Measurements from ENCODE around the gene CDH20. TPM values are rescaled to one million over a fixed set of nuclear protein-coding genes. Genes with fewer than 3 reads are reported as not detected.

The CDH20 gene
- polyA plus RNA-seq, 4 donors, result 1.6 to 4.2 (median 3.8) TPM

GRCh38 chr18:61502472-61502871, 169.2 kb downstream of the CDH20 start:
- DNase-seq (ENCODE audit: low read depth in 4 of 4, low spot score in 3 of 4), result peak; percentile 47 to 59 (median 53)

DNA sequence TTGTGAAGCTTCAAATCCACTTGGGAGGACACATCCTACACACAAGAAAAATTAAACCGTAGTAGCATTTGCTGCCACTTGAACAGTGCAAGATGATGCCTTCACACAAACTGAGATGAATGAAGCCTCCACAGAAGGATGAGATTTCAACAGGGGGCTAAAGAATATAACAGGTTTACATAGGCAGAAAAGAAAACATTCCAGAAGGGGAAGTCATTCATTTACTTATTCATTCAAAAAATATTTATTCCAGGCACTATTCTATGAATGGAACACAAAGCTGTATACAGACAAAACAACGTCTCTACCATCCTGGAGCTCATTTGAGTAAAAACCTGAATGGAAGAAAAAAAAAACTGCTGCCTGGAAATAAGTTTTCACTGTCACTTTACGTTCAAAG, 170.5 kb downstream of the CDH20 start:
- DNase-seq (ENCODE audit: low read depth in 4 of 4, low spot score in 3 of 4), result no peak

GRCh38 chr18:61528961-61529360, 195.7 kb downstream of the CDH20 start:
- peak in 2 of 4 donors; percentile 8 to 37 for DNase-seq (ENCODE audit: low read depth in 4 of 4, low spot score in 3 of 4)

DNA sequence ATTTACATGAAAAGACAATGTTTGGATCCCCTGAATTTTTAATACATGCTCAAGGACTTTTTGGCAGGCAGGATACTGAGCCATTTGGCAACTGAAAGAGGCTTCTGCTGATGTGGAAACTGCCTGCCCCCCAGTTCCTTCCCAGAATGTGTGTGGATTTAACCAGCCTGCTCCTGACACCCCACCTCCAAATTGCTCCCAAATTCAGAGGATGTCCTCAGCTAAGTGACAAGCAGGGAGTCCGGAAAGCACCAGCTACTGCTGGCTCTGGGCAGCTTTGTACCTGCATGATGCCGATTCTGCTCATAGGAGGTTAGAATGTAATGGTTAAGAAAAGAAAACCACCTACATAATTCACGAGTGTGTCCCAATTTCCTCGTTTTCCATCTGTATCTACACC, 197.5 kb downstream of the CDH20 start:
- no peak for DNase-seq (ENCODE audit: low read depth in 4 of 4, low spot score in 3 of 4)

DNA sequence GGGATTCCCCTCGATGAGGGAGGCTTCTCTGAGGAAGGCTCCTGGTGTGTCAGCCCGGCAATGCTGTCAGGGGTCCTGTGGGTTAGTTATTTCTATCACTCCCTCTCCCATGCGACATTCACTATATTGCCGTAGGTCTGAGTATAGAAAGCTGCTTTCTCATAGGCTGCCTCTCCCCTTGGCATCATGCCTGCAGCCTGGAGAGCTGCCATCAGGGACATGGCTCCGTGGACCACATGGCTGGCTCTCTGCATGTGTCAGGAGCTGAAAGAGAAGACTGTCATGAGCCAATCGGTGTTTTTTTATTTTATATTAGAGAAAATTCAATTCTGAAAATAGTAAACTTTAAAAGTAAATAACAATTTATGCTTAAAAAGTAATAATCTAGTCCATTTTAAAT, 198.0 kb downstream of the CDH20 start:
- DNase-seq (ENCODE audit: low read depth in 4 of 4, low spot score in 3 of 4), result no peak

GRCh38 chr18:61531891-61532290, 198.7 kb downstream of the CDH20 start:
- no peak for DNase-seq (ENCODE audit: low read depth in 4 of 4, low spot score in 3 of 4)

- no peak for DNase-seq (ENCODE audit: low read depth in 4 of 4, low spot score in 3 of 4)
Observed at GRCh38 chr18:61535401-61535800, 202.2 kb downstream of the CDH20 start.

DNA sequence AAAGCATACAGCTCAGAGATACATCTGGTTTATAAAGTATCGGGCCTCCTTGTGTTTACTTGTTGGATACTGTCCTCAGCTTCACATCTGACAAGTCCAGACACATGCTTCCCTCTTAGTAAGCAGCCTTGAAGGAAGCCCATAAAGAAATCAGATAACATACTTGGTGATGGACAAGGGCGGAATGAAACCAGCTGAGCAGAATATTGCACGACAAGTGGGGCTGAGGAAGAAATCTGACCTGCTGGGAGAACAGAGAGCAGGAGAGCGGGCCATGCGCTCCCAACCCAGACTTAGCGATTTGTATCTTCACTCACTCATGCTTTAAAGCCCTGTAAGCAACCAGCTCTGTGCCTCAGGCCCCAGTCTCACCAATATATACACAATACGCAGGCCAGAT, 208.4 kb downstream of the CDH20 start:
- no peak for DNase-seq (ENCODE audit: low read depth in 4 of 4, low spot score in 3 of 4)

DNA sequence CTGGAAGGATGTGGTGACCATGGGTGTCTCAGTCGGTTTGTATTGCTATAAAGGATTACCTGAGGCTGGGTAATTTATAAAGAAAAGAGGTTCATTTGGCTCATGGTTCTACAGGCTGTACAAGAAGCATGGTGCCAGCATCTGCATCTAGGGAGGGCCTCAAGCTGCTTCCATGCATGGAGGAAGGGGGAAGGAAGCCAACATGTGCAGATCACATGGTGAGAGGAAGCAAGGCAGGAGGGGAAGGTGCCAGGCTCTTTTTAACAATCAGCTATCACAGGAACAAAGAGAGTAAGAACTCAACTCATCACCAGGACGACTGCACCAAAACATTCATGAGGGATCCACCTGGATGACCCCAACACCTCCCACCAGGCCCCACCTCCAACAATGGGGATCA, 209.4 kb downstream of the CDH20 start:
- no peak for DNase-seq (ENCODE audit: low read depth in 4 of 4, low spot score in 3 of 4)

GRCh38 chr18:61543518-61543917, 210.3 kb downstream of the CDH20 start:
- DNase-seq (ENCODE audit: low read depth in 4 of 4, low spot score in 3 of 4), result no peak

DNA sequence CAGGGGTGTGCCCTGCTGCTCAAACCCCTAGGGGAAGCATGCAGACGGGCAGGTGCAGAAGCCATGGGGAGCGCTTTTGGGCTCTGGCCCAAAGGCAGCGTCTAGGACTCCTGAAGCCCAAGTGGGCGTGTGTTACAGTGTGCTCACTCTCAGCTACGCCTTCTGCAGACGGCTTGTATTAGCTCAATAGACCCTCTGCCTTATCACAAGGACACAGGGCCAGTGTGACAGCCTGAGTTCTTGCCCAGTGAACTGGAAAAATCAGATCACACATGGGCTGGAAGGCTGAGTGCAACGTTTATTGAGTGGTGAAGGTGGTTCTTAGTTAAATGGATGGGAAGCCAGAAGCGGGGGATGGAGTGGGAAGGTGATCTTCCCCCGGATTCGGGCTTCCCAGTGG, 210.9 kb downstream of the CDH20 start:
- DNase-seq (ENCODE audit: low read depth in 4 of 4, low spot score in 3 of 4), result no peak

GRCh38 chr18:61545281-61546245, 212.3 kb downstream of the CDH20 start:
- no peak for DNase-seq (ENCODE audit: low read depth in 4 of 4, low spot score in 3 of 4)

GRCh38 chr18:61546590-61546989, 213.4 kb downstream of the CDH20 start:
- no peak for DNase-seq (ENCODE audit: low read depth in 4 of 4, low spot score in 3 of 4)

- DNase-seq (ENCODE audit: low read depth in 4 of 4, low spot score in 3 of 4), result no peak
Observed at GRCh38 chr18:61549416-61549815, 216.2 kb downstream of the CDH20 start.

DNA sequence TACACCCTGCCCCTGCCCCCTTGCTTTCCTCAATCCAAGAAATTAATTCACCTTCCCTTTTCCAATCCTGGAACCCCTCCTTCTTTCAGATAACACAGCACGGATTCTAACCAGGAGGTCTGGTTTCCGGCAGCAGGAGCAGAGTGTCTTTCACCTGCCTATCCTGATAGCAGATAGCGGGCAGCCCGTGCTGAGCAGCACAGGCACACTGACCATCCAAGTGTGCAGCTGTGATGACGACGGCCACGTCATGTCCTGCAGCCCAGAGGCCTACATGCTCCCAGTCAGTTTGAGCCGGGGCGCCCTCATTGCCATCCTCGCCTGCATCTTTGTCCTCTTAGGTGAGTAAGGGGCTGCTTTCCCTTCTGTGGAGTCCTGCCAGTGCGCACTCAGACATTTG, 216.7 kb downstream of the CDH20 start:
- no peak for DNase-seq (ENCODE audit: low read depth in 4 of 4, low spot score in 3 of 4)

DNA sequence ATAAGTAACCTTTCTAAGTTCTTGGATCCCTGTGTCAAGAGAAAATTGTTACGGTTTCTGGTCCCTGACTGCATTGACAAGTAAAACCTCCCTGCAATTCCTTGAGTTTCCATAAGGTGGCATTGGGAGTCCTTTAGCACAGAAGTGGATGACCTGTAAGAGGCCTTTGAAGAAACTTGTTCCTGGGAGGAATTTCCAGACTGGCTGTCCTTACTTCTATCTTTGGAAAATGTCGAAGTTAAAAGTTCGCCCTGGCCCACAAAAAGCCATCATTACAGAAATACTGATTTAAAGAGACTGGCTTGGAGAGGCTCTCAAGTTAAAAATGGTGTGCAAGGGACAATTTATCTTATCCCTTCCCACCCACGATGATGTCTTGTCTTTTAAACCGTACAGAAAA, 218.4 kb downstream of the CDH20 start:
- DNase-seq (ENCODE audit: low read depth in 4 of 4, low spot score in 3 of 4), result peak; percentile 47 to 65 (median 53)

DNA sequence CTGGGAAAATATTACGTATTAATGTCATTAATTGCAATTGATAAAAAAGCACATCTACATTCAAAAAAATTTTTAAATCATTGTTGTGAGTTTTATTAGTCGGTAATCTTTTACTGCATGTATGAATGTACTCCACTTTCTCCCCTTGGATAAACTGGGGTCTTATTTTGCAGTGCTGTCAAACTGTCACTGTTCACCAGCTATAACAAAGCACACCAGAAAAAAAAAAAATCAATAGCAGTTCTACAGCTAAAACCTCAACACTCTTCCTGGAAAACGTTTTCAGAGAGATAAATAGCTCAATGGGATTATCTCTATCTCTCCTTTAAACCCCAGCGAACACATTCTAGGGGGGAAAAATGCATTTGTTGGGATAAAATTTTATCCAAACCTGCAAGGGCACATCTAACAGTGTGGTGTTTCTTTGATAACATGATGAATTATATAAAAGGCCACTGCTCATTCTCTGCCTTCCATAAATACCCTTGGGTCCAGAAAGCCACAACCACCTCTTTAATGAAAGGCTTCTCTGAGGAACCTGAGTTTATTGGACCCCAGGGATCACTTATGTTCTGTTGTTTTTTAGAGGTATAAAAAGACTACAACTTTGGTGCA, 219.9 kb downstream of the CDH20 start:
- no peak for DNase-seq (ENCODE audit: low read depth in 4 of 4, low spot score in 3 of 4)

DNA sequence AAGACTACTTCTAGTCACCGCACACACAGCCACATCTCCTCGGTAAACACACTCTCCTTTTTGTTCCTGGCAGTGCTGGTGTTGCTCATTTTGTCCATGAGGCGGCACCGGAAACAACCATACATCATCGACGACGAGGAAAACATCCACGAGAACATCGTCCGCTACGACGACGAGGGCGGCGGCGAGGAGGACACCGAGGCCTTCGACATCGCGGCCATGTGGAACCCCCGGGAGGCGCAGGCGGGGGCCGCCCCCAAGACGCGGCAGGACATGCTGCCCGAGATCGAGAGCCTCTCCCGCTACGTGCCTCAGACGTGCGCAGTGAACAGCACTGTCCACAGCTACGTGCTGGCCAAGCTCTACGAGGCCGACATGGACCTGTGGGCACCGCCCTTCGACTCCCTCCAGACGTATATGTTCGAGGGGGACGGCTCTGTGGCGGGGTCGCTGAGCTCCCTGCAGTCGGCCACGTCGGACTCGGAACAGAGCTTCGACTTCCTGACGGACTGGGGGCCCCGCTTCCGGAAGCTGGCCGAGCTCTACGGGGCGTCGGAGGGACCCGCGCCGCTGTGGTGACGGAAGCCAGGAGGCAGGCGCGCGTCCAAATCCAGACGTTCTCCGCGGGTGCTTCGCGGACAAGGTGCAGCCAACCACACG, 221.0 kb downstream of the CDH20 start:
- no peak for DNase-seq (ENCODE audit: low read depth in 4 of 4, low spot score in 3 of 4)

GRCh38 chr18:61554946-61555361, 221.7 kb downstream of the CDH20 start:
- no peak for DNase-seq (ENCODE audit: low read depth in 4 of 4, low spot score in 3 of 4)

- no peak for DNase-seq (ENCODE audit: low read depth in 4 of 4, low spot score in 3 of 4)
Observed at GRCh38 chr18:61556316-61556715, 223.1 kb downstream of the CDH20 start.

DNA sequence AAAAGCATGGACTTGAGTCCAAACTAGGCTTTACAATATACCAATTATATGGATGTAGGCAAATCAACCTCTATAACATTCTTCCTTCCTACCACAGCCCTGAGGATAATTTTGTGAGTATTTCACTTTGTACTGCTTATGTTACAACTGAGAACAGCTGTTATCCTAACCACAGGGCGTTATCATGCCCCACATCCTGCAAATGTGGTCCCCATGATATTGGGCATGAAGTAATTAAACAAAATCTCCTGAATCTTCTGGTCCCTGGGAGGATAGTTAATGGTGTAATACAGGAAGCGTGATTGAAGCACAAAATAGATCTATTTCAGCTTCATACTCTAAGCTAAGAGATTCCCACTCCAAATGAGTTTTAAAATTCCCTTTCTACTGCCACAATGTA, 223.6 kb downstream of the CDH20 start:
- DNase-seq (ENCODE audit: low read depth in 4 of 4, low spot score in 3 of 4), result no peak

All from left renal pelvis (tissue), 4 donors.